HG02973 (cell line): ENCODE results near the gene KLC1.
"Not testable (repeated sequence)": the region's sequence is repeated elsewhere in the genome, so short reads cannot be mapped to it uniquely, and the experiment has no call there.

ENCODE experiments used
- ATAC-seq: cut with Tn5 transposase; IDR thresholded peaks from one replicate; pipeline ENCODE4 v1.9.1; 2021; ENCODE audit warnings: moderate library complexity; ENCODE audit not compliant: unreplicated experiment

KLC1 gene

GRCh38 chr14:103624860-103625259 is 4.2 kb upstream of the KLC1 start:
- ATAC-seq: no peak

GRCh38 chr14:103625356-103626095 is 3.5 kb upstream of the KLC1 start:
- ATAC-seq: no peak

- no peak for ATAC-seq
Observed at GRCh38 chr14:103626146-103626850, 2.7 kb upstream of the KLC1 start.

- ATAC-seq: no peak
Observed at GRCh38 chr14:103627073-103628025, 1.7 kb upstream of the KLC1 start.

GRCh38 chr14:103628221-103628683 is 759 bp upstream of the KLC1 start:
- no peak for ATAC-seq

GRCh38 chr14:103629503-103630121 is 601 bp downstream of the KLC1 start:
- peak; percentile 27 for ATAC-seq

GRCh38 chr14:103630364-103631108 is 1.5 kb downstream of the KLC1 start:
- ATAC-seq: no peak

- no peak for ATAC-seq
Observed at GRCh38 chr14:103633391-103633790, 4.4 kb downstream of the KLC1 start.

- no peak for ATAC-seq
Observed at GRCh38 chr14:103634156-103634555, 5.1 kb downstream of the KLC1 start.

- no peak for ATAC-seq
Observed at GRCh38 chr14:103638594-103638993, 9.6 kb downstream of the KLC1 start.

- ATAC-seq: no peak
Observed at GRCh38 chr14:103641161-103641560, 12.2 kb downstream of the KLC1 start.

GRCh38 chr14:103646189-103646588 is 17.2 kb downstream of the KLC1 start:
- no peak for ATAC-seq

GRCh38 chr14:103649001-103649400 is 20.0 kb downstream of the KLC1 start:
- ATAC-seq: no peak

GRCh38 chr14:103650213-103650612 is 21.2 kb downstream of the KLC1 start:
- no peak for ATAC-seq

GRCh38 chr14:103651585-103651984 is 22.6 kb downstream of the KLC1 start:
- no peak for ATAC-seq

GRCh38 chr14:103652806-103653205 is 23.8 kb downstream of the KLC1 start:
- no peak for ATAC-seq

GRCh38 chr14:103653336-103653735 is 24.3 kb downstream of the KLC1 start:
- not testable (repeated sequence) for ATAC-seq

- no peak for ATAC-seq
Observed at GRCh38 chr14:103653805-103654204, 24.8 kb downstream of the KLC1 start.

- no peak for ATAC-seq
Observed at GRCh38 chr14:103654619-103655018, 25.6 kb downstream of the KLC1 start.
